ENCODE measurements around the gene SAPCD2. TPM values are rescaled to one million over a fixed set of nuclear protein-coding genes. Genes with fewer than 3 reads are reported as not detected.

The SAPCD2 gene
- total RNA-seq, 4 donors from 2014 or later = 0.15 to 5.9 (median 1.0) TPM; not detected in 1

DNA sequence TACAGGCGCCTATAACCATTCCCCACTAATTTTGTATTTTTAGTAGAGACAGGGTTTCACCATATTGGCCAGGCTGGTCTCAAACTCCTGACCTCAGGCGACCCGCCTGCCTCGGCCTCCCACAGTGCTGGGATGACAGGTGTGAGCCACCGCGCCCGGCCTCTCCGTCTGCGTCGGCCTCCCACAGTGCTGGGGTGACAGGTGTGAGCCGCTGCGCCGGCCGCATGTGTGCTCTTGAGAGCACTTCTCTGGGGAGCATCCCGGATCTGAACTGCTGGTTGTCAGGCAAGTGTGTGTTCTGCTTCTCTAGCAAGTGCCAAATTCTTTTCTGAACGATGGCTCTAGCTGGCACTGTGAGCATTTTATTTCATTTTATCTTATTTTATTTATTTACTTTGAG lies 12.8 kb downstream of the SAPCD2 start:
- Histone ChIP-seq H3K9me3 (no peaks in the 10 kb centered on the region), H3K27ac (no peak overlapping the region), H3K27me3 (peaks cover 0 to 5% of the 10 kb centered on the region in 2 donors), H3K4me3 (no peak overlapping the region), H3K36me3 (no peaks in the 10 kb centered on the region), H3K4me1 (peaks cover 6 to 29% of the 10 kb centered on the region in 2 donors)
- no peak for TF ChIP-seq POLR2A (IDR thresholded peaks at IDR 0.05)
- TF ChIP-seq, protein P1, sequence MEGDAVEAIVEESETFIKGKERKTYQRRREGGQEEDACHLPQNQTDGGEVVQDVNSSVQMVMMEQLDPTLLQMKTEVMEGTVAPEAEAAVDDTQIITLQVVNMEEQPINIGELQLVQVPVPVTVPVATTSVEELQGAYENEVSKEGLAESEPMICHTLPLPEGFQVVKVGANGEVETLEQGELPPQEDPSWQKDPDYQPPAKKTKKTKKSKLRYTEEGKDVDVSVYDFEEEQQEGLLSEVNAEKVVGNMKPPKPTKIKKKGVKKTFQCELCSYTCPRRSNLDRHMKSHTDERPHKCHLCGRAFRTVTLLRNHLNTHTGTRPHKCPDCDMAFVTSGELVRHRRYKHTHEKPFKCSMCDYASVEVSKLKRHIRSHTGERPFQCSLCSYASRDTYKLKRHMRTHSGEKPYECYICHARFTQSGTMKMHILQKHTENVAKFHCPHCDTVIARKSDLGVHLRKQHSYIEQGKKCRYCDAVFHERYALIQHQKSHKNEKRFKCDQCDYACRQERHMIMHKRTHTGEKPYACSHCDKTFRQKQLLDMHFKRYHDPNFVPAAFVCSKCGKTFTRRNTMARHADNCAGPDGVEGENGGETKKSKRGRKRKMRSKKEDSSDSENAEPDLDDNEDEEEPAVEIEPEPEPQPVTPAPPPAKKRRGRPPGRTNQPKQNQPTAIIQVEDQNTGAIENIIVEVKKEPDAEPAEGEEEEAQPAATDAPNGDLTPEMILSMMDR (IDR thresholded peaks at IDR 0.05) = no peak
- DNase-seq = no peak
- intact Hi-C loops (cut with DNase I; ENCODE audit: low total_unique reads) = no loop called here

DNA sequence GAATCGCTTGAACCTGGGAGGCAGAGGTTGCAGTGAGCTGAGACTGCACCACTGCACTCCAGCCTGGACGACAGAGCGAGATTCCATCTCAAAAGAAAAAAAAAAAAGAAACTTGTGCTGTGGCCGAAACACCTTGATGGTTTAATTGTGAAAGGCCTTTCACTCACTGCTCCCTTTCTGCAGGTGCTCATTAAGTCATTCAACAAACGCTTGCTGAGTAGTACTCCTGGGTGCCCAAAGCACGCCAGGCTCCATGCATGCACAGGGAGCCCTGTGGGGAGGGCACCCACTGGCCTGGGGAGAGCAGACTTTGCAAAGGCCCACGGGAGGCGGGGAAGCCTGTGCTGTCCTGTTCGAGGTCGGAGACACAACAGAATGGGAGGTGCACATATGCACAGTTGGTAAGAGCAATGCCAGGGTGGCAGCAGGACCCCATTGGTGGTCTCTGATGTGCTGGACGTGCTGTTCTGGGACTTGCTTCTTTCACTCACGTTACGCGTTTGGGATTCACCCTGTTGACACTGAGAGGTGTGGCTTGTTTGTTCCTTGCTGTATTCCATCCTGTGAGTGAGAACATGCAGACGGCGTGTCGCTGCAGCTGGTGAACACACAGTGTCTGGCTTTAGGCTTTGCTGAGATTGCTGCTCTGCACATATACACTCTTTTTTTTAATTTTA lies 13.5 kb downstream of the SAPCD2 start:
- H3K27me3 ChIP-seq = peaks cover 0 to 5% of the 10 kb centered on the region in 2 donors
- H3K4me3 ChIP-seq = no peak overlapping the region
- no peak overlapping the region for H3K27ac ChIP-seq
- H3K9me3 ChIP-seq = no peaks in the 10 kb centered on the region
- H3K4me1 ChIP-seq = peaks cover 6 to 29% of the 10 kb centered on the region in 2 donors
- intact Hi-C loops (cut with DNase I; ENCODE audit: low total_unique reads) = no loop called here
- no peak for TF ChIP-seq POLR2A (IDR thresholded peaks at IDR 0.05)
- TF ChIP-seq, protein P1 (IDR thresholded peaks at IDR 0.05) = no peak
- H3K36me3 ChIP-seq = no peaks in the 10 kb centered on the region
- DNase-seq = no peak

DNA sequence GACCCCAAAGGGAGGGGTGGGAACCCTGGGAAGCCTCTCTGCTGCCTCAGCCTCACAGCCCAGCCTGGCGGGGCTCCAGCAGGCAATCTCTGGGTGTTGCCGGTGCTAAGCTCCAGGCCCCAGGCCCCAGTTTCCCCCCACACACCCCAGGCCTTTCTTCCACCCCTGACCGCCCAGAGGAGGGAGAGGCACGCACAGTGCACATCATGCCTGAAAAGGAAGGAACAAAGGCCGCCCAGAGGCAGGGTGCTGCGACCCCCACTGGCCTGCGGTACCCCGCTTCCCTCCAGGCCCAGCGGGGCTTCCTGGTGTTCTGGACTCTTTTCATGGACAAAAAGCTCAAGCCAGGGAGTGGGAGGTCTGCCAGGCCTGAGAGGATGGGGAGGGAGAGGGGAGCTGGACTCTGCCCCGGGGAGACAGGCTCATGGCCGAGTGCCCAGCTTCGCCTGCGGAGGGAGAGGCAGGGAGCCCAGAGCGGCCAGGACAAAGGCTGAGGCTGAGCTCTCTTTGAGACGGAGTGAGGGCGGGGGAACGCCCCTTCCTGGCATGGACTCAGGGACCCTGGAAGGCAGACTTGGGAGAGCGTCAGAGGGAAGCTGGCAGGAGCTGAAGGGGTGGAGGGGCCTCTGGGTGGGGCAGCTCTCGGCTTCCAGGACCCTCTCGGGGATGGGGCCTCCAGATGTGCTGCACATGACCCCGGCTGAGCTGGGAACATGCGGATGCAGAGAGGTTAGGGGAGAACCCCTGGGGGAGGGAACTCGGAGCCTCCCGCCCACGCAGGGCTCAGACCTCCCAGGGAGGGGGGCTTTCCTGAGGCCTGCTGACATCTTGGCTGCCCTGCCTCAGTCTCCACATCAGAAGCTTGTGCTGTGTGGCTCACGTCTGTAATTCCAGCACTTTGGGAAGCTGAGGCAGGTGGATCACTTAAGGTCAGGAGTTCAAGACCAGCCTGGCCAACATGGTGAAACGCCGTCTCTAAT lies 14.7 kb downstream of the SAPCD2 start:
- TF ChIP-seq, protein P1 (IDR thresholded peaks at IDR 0.05) = no peak
- no peak for TF ChIP-seq POLR2A (IDR thresholded peaks at IDR 0.05)
- peak overlapping the region; percentile 58 to 65 for H3K27ac ChIP-seq
- no peak overlapping the region for H3K4me3 ChIP-seq
- H3K36me3 ChIP-seq = no peaks in the 10 kb centered on the region
- peaks cover 0 to 5% of the 10 kb centered on the region in 2 donors for H3K27me3 ChIP-seq
- H3K9me3 ChIP-seq = no peaks in the 10 kb centered on the region
- peaks cover 6 to 29% of the 10 kb centered on the region in 2 donors for H3K4me1 ChIP-seq
- intact Hi-C loops (cut with DNase I; ENCODE audit: low total_unique reads) = no loop called here
- peak; percentile 89 to 94 for DNase-seq

DNA sequence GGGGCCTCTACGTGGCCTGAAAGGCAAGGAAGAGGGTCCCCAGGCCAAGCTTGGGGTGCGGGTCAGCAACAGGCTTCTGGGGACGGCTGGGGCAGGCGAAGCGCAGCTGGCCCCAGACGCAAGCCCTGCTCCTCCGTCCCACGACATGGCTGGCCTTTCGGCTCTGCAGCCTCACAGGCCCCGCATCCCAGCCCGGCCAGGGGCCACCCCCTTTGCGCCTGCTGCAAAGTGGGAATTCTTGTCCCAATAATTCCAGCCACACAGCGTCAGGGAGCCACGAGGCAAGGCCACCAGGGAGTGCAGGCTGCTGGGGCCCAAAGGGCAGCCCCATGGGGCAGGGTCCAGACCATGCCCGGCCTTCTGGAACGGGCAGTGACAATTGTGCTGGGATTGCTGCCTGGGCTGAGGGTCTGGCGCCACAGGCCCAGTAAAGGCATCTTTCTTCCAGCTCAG lies 15.4 kb downstream of the SAPCD2 start:
- Histone ChIP-seq H3K9me3 (no peaks in the 10 kb centered on the region), H3K27ac (peak overlapping the region; percentile 58 to 65), H3K27me3 (peaks cover 0 to 5% of the 10 kb centered on the region in 2 donors), H3K4me3 (no peak overlapping the region), H3K4me1 (peaks cover 6 to 29% of the 10 kb centered on the region in 2 donors), H3K36me3 (no peaks in the 10 kb centered on the region)
- intact Hi-C loops (cut with DNase I; ENCODE audit: low total_unique reads) = no loop called here
- TF ChIP-seq POLR2A (IDR thresholded peaks at IDR 0.05) = no peak
- TF ChIP-seq, protein P1 (IDR thresholded peaks at IDR 0.05) = no peak
- DNase-seq = no peak

Data from uterus (tissue), 4 donors.